ENCODE results near the gene PTPN14. TPM values are rescaled to one million over a fixed set of nuclear protein-coding genes. Genes with fewer than 3 reads are reported as not detected.

The PTPN14 gene
- total and polyA plus RNA-seq, 2 of the 4 experiments (the other 2 are of a cell fraction): 21.5 to 31.7 TPM

DNA sequence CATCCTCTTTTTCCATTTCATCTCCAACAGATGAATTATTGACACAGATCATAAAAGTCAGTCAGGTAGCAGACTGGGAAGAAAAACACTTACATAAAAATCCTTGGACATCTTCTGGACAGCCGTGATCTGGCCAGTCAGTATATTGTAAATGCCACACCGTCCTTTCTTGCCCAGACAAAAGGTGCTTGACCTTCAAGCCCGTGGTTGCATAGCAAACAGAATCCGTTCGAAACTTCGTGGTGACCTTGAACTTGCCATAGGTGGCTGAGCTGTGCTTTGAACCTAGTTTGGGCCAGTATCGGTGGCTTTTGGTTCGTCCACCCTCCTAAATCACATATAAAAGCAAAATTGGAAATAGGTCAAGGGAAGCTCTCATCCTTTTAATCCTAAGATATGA, 182.0 kb downstream of the PTPN14 start:
- H2BK5ac ChIP-seq (ENCODE audit: low read depth, low read length, poor library complexity, severe bottlenecking): no peak overlapping the region
- no peak overlapping the region for H3K18ac ChIP-seq (ENCODE audit: low read depth, low read length)
- ChIA-PET POLR2A (ENCODE audit: unreplicated experiment) (no interaction called here), CTCF (no interaction called here)
- DNase-seq (no peak), ATAC-seq (ENCODE audit: low read depth) (no peak)
- peaks cover 40% of the 10 kb centered on the region for H3K36me3 ChIP-seq (ENCODE audit: control insufficient read depth, insufficient read depth, low read length)
- H3K9me3 ChIP-seq (ENCODE audit: control insufficient read depth, insufficient read depth, low read length): no peaks in the 10 kb centered on the region
- in situ Hi-C loops (cut with MboI; ENCODE audit: low sequenced_read_pairs): no loop called here
- TF ChIP-seq FOS (IDR thresholded peaks at IDR 0.05; ENCODE audit: low read depth, low read length): no peak
- H3K23ac ChIP-seq (ENCODE audit: low read depth, low read length): no peak overlapping the region
- H2BK20ac ChIP-seq (ENCODE audit: low read depth, low read length): no peak overlapping the region
- H2AK5ac ChIP-seq (ENCODE audit: low read depth, low read length): no peak overlapping the region
- no peak overlapping the region for H3K27ac ChIP-seq (ENCODE audit: insufficient read depth, low read length)
- no peak overlapping the region for H3K56ac ChIP-seq (ENCODE audit: extremely low read depth, insufficient read depth, low read length)
- BruUV-seq (replicated peaks): no TSS peak
- H2AFZ ChIP-seq (replicated peaks; ENCODE audit: low read length, poor library complexity): no peak overlapping the region
- no peaks in the 10 kb centered on the region; the same call in 1 of the 2 replicates for H4K20me1 ChIP-seq (ENCODE audit: insufficient read depth, low read length)
- H3K4me1 ChIP-seq (ENCODE audit: control insufficient read depth, insufficient read depth, low read length): peaks cover under 1% of the 10 kb centered on the region; the same call in 1 of the 2 replicates
- no peak overlapping the region for H2BK120ac ChIP-seq (ENCODE audit: low read depth, low read length)
- H3K79me1 ChIP-seq (ENCODE audit: low read depth in 1 of 2, low read length in 2 of 2): peaks cover 4 to 34% of the 10 kb centered on the region in 2 experiments; a peak in 3 of 4 replicates
- no peak overlapping the region for H3K9ac ChIP-seq (ENCODE audit: low read depth, low read length)
- H3K4ac ChIP-seq (ENCODE audit: low read depth, low read length): no peak overlapping the region
- H4K5ac ChIP-seq (ENCODE audit: low read depth, low read length): no peak overlapping the region
- no peak overlapping the region for H3K4me2 ChIP-seq (ENCODE audit: low read depth, low read length)
- H4K8ac ChIP-seq (ENCODE audit: low read depth in 2 of 2, low read length in 2 of 2): no peak overlapping the region
- intact Hi-C loops (cut with micrococcal nuclease): no loop called here
- no peak overlapping the region for H3K4me3 ChIP-seq (ENCODE audit: insufficient read depth, low read depth, low read length)
- dilution Hi-C loops (cut with HindIII; ENCODE audit: low sequenced_read_pairs, unreplicated experiment): no loop called here
- H3K27me3 ChIP-seq (ENCODE audit: control insufficient read depth, insufficient read depth, low read length): no peaks in the 10 kb centered on the region
- H2BK15ac ChIP-seq (ENCODE audit: low read depth, low read length): no peak overlapping the region
- no peak overlapping the region for H4K91ac ChIP-seq (ENCODE audit: insufficient read depth, low read depth, low read length)
- no peak overlapping the region for H2AK9ac ChIP-seq (replicated peaks; ENCODE audit: low read depth, low read length, poor library complexity)
- peaks cover 19% of the 10 kb centered on the region; the same call in 1 of the 2 replicates for H3K9me1 ChIP-seq (ENCODE audit: insufficient read depth, low read length)
- H3K14ac ChIP-seq (replicated peaks; ENCODE audit: low read depth, low read length): no peak overlapping the region
- WGBS, 2 experiments (ENCODE audit: extremely low coverage in 2 of 2, insufficient read length in 1 of 2): 96% methylated on average over 3 of the region's 8 CpGs; no CpG with 5 or more reads in 1 of the 2 experiments

Data from IMR-90 (cell line).